SK-N-SH treated with all-trans-retinoic acid at 6 μM for 48 hours (cell line): ENCODE data around the gene ME3.

ENCODE experiments used
- ESRRG ChIP-seq: fragments of 250-450 bp; sonication (Bioruptor Pico); IDR thresholded peaks from 2 replicates; pipeline ENCODE4 v1.6.1; 2021; ENCODE audit warnings: mild to moderate bottlenecking
- GLIS3 ChIP-seq: fragments of 250-450 bp; sonication (Bioruptor Pico); IDR thresholded peaks from 2 replicates; pipeline ENCODE4 v1.5.0; 2020; ENCODE audit warnings: mild to moderate bottlenecking, moderate library complexity
- ISL1 ChIP-seq: fragments of 250-450 bp; sonication (Bioruptor Pico); IDR thresholded peaks from 2 replicates; pipeline ENCODE4 v2.1.2; 2022; ENCODE audit warnings: mild to moderate bottlenecking, moderate library complexity
- RARB ChIP-seq: fragments of 250-450 bp; sonication (Bioruptor Pico); IDR thresholded peaks from 2 replicates; pipeline ENCODE4 v1.8.0; 2021; ENCODE audit warnings: mild to moderate bottlenecking, moderate library complexity
- ZFP30 ChIP-seq: fragments of 450-650 bp; formaldehyde crosslinking; IDR thresholded peaks from 2 replicates; pipeline ENCODE4 v1.5.0; 2022; ENCODE audit warnings: mild to moderate bottlenecking, moderate library complexity
- ZNF8 ChIP-seq: fragments of 450-650 bp; formaldehyde crosslinking; IDR thresholded peaks from 2 replicates; pipeline ENCODE4 v1.5.0; 2020; ENCODE audit warnings: mild to moderate bottlenecking, moderate library complexity
- TF ChIP-seq, protein P1 (sequence below): fragments of 250-450 bp; sonication (Bioruptor Pico); IDR thresholded peaks from 2 replicates; pipeline ENCODE4 v1.5.0; 2020; ENCODE audit warnings: mild to moderate bottlenecking, moderate library complexity

- no peak for TF ChIP-seq ZNF8 (CRISPR knock-in tag)
- TF ChIP-seq RARB = no peak
- no peak for TF ChIP-seq ESRRG (CRISPR knock-in tag)
- no peak for TF ChIP-seq ZFP30 (CRISPR knock-in tag)
- no peak for TF ChIP-seq ISL1 (CRISPR knock-in tag)
- TF ChIP-seq, protein P1, sequence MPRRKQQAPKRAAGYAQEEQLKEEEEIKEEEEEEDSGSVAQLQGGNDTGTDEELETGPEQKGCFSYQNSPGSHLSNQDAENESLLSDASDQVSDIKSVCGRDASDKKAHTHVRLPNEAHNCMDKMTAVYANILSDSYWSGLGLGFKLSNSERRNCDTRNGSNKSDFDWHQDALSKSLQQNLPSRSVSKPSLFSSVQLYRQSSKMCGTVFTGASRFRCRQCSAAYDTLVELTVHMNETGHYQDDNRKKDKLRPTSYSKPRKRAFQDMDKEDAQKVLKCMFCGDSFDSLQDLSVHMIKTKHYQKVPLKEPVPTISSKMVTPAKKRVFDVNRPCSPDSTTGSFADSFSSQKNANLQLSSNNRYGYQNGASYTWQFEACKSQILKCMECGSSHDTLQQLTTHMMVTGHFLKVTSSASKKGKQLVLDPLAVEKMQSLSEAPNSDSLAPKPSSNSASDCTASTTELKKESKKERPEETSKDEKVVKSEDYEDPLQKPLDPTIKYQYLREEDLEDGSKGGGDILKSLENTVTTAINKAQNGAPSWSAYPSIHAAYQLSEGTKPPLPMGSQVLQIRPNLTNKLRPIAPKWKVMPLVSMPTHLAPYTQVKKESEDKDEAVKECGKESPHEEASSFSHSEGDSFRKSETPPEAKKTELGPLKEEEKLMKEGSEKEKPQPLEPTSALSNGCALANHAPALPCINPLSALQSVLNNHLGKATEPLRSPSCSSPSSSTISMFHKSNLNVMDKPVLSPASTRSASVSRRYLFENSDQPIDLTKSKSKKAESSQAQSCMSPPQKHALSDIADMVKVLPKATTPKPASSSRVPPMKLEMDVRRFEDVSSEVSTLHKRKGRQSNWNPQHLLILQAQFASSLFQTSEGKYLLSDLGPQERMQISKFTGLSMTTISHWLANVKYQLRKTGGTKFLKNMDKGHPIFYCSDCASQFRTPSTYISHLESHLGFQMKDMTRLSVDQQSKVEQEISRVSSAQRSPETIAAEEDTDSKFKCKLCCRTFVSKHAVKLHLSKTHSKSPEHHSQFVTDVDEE (CRISPR knock-in tag) = no peak
- no peak for TF ChIP-seq GLIS3 (CRISPR knock-in tag)
Measured at GRCh38 chr11:86715611-86716010, 43.2 kb upstream of the ME3 start.
